Liver (tissue), 3 donors: ENCODE measurements around the gene PCGF2.

Experiments
- EGR1 ChIP-seq, 2 donors: IDR thresholded peaks; 2 replicates each; pipeline ENCODE4 v1.6.1; 2016 to 2018; ENCODE audit warnings: antibody characterized with exemption in 2 of 2, low read depth in 2 of 2
- GABPA ChIP-seq, 2 donors: IDR thresholded peaks in 1 of 2; conservative IDR thresholded peaks in 1 of 2; 2 replicates each; pipeline ENCODE4 v1.6.1; 2016; ENCODE audit warnings: antibody characterized with exemption in 2 of 2, mild to moderate bottlenecking in 1 of 2, moderate library complexity in 1 of 2
- HNF4G ChIP-seq: IDR thresholded peaks from 2 replicates; pipeline ENCODE4 v1.6.1; 2016; ENCODE audit warnings: antibody characterized with exemption
- JUND ChIP-seq, 2 donors: IDR thresholded peaks; 2 replicates each; pipeline ENCODE4 v1.6.1; 2016; ENCODE audit warnings: antibody characterized with exemption in 2 of 2
- MAX ChIP-seq: IDR thresholded peaks from 2 replicates; pipeline ENCODE4 v1.6.1; 2016; ENCODE audit warnings: antibody characterized with exemption
- RAD21 ChIP-seq, 2 donors: IDR thresholded peaks; 2 replicates each; pipeline ENCODE4 v1.6.1; 2016; ENCODE audit warnings: antibody characterized with exemption in 2 of 2, mild to moderate bottlenecking in 2 of 2
- TAF1 ChIP-seq: conservative IDR thresholded peaks from 2 replicates; pipeline ENCODE4 v1.6.1; 2016; ENCODE audit warnings: antibody characterized with exemption, mild to moderate bottlenecking
- TF ChIP-seq, protein P1 (sequence below): fragments of 150-350 bp; IDR thresholded peaks from 2 replicates; pipeline ENCODE4 v1.5.1; 2017; ENCODE audit warnings: improper control_type of control experiment, low read depth, low read length; ENCODE audit not compliant: missing input control
- donor health status: healthy.
- donor health status: healthy.

DNA sequence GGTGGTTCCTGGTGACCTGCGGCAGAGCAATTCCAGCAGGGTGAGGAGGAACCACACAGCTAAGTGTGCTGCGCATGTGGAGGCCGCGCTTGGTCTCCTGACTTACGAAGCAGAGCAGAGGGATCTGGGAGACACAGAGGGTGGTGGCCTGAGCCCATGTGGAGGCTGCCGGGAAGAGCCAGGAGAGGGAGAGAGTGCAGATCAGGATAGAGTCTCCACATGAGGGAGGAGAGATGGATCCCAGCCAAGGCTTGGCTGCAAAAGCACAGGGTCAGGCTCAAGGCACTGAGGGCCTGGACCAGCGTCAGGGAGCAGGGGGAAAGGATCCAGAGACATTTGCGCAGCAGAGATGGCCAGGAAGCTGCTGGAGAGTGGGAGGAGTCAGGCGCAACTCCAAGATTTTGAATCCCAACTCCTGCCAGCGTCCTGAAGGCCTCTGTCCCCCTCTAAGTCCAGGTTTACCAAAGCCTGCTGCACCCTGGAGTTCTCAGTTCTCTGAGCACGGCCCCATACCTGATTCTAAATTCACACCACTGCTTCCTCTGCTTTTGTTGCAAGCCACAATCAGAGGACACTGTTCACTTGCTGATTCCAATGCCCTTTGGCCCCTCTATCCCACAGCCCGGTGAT, 54.3 kb downstream of the PCGF2 start:
- TF ChIP-seq, protein P1, sequence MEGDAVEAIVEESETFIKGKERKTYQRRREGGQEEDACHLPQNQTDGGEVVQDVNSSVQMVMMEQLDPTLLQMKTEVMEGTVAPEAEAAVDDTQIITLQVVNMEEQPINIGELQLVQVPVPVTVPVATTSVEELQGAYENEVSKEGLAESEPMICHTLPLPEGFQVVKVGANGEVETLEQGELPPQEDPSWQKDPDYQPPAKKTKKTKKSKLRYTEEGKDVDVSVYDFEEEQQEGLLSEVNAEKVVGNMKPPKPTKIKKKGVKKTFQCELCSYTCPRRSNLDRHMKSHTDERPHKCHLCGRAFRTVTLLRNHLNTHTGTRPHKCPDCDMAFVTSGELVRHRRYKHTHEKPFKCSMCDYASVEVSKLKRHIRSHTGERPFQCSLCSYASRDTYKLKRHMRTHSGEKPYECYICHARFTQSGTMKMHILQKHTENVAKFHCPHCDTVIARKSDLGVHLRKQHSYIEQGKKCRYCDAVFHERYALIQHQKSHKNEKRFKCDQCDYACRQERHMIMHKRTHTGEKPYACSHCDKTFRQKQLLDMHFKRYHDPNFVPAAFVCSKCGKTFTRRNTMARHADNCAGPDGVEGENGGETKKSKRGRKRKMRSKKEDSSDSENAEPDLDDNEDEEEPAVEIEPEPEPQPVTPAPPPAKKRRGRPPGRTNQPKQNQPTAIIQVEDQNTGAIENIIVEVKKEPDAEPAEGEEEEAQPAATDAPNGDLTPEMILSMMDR = no peak
- TF ChIP-seq EGR1 (IDR thresholded peaks at IDR 0.05; ENCODE audit: low read depth in 2 of 2) (no peak), RAD21 (IDR thresholded peaks at IDR 0.05) (peak; percentile 15 to 43), MAX (peak; percentile 78), GABPA (IDR thresholded peaks at IDR 0.05 in 1 of 2, conservative IDR thresholded peaks at IDR 0.05 in 1 of 2) (no peak), HNF4G (no peak), JUND (IDR thresholded peaks at IDR 0.05) (peak in 1 of 2 donors; percentile 11), TAF1 (no peak)
